ENCODE data around the gene PCDH12.

DNA sequence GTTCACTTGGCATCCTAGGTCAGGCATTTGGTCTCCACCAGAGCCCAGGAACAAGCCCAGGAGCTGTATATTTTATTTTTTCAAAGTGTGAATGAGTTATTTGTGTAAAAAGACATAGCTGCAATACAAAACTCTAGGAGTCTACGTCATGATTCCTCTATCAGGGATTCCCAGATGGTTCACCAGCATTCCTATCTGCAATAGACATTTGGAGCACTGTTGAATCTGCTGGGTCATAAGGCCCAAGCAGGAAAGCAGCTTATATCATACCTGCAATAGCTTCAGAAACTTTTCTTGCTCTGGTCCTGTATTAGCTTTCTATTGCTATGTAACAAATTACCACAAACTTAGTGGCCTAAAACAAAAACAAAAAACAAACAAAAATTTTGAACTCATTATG lies 51.0 kb downstream of the PCDH12 start:
- TF ChIP-seq CTCF (IDR thresholded peaks at IDR 0.05) (no peak), POLR2A (IDR thresholded peaks at IDR 0.05) (no peak)

All from heart left ventricle (tissue), 13 donors.